Inflammatory macrophage (primary cell): ENCODE measurements around the gene C1QTNF12.

Experiments
- DNase-seq, 2 donors: peaks; one replicate each; pipeline ENCODE4 v3.0.0-alpha.2; 2020 to 2022
- total RNA-seq, 18 experiments: gene quantifications; one replicate each; lab custom pipeline; 2026; ENCODE audit warnings: mixed read lengths in 6 of 18, inconsistent platforms in 2 of 18; lab: John Stamatoyannopoulos, UW

Gene C1QTNF12, protein sequence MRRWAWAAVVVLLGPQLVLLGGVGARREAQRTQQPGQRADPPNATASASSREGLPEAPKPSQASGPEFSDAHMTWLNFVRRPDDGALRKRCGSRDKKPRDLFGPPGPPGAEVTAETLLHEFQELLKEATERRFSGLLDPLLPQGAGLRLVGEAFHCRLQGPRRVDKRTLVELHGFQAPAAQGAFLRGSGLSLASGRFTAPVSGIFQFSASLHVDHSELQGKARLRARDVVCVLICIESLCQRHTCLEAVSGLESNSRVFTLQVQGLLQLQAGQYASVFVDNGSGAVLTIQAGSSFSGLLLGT
- 0.04 to 0.40 (median 0.12) reads per million in 18 experiments for total RNA-seq

DNA sequence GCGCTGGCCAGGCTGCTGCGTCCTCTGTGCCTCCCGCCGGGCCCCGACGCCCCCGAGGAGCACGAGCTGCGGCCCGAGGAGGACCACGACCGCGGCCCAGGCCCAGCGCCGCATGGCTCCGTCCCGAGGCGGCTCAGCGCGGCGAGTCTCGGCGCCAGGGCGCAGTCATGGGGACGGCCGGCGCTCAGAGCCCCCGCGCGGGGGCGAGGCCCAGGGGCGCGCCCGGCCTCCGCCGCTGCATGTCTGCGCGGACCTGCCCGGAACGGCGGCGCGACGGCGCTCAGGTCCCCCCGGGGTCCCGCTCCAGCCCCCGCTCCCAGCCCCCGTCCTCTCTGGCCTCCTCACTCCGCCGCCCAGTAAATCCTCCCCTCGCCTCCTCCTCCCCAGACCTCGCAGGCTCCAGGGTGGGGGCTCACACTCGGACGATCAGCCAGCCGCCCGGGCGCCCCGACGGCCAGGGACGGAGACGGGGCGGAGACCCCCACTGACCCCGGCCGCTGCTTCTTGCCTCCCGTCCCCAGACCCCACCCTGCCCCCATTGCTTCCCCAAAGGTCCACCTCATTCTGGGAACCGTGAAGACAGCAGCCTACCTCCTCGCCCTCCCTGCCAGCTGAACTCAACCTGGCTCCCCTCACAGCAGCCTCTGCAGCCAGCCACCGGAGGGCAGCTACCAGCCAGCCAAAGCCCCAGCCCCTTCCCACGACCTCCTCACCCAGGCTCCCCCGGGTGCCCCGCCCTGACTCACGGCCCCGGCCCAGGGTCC is at the start of gene C1QTNF12:
Gene C1QTNF12 (minus strand): TSS at position 146 of the 764 bp plus-strand sequence. CDS start 32 bp downstream, at position 114.
- no peak for DNase-seq

DNA sequence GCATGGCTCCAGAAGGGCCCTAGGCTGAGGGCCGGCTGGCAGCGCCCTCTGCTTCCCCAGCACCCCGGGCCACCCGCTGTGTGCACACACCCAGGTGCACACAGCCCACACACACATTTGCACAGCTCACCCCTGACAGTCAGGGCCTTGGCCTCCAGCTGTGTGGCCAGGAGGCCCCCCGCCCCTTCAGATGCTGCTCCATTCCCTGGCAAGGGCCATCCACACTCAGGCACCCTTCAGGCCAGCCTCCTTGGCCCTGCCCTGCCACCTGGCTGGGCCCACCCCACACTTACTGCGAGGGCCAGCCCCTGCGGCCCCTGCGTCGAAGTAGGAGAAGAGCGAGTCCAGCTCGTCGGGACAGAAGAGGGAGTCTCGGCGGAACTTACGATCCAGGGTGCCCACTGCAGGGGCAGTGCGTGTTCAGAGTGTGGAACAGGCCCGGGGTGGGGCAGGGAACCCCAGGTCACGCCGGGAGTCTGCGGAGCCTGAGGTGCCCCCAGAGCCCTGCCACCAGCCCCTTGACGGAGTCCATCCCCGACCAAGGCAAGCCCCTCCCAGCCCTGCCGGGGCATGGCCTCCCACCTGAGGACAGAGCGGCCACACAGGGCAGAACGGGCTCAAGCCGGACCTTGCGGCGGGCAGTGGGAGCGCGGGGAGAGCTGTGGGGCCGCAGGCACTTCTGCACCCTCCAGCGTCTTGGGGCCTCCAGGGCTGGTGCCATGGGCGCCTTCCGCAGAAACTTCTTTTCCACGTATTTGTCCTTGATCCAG is 48.8 kb upstream of the C1QTNF12 start:
- DNase-seq, result no peak

DNA sequence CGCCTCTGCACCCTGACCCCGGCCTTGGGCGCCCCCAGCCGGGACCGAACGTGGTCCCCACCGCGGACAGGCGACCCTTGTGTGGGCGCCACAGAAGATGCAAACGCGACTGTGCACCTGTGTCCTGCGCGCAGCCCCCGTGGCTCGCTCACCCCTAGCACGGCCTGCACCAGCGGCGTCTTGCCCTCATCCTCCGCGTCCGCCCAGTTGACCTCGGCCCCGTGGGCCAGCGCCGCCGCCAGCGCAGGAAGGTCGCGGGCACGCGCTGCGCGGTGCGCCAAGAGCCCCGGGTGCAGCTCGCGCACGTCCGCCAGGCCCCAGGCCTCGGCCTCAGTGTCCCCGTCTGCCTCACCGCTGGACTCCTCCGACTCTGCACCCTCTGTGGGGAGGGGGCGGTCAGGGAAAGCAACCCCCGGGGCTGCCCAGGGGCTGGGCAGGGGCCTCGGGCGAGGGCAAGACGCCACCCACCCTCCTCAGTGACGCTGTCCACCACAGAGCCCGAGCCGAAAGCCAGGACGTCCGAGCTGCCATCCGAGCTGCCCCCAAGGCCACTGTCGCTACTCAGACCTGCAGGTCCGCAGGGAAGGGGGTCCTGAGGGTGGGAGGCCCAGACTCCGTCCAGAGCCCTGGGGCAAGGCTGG is 47.8 kb upstream of the C1QTNF12 start:
- DNase-seq, result no peak

DNA sequence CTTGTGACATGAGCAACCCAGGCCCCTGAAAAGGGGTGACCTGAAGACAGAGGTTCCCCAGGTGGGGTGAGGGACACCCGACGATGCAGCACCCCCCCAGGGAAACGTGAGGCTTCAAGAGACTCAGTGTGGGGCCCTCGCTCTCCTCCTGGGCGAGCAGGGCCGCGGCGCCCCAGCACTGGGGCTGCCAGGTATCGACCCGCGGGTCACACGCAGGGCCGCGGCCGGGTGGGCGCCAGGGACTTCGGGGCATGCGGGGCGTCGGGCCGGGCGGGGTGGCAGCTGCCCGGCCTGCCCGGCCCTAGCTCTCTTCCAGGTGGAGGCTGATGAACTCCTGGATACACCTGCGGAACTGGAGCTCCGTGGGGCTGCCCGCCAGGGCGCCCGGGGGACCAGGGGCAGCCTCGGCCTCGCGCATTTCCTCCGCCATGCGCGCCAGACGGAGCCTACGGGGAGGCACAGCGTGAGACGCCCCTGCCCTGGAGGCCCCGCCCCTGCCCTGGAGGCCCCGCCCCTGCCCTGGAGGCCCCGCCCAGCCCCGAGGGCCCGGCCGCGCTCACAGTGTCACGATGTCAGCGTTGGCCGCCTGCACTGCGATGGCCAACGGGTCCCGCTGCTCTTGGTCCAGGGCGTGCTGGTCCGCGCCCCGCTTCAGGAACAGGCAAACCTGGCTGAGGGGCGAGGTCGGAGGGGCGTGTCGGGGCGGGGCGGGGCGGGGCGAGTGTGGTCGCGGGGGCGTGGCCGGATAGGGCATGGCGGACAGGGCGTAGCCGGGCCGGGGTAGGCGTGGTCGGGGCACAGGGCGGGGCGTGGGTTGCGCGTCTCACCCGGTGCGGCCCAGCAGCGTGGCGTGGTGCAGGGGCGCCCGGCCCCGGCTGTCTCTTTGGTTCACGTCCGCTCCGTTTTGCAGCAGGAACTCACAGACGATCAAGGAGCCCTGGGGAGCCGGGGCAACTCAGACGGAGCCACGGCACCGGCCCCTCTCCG is 47.0 kb upstream of the C1QTNF12 start:
- DNase-seq, result no peak

DNA sequence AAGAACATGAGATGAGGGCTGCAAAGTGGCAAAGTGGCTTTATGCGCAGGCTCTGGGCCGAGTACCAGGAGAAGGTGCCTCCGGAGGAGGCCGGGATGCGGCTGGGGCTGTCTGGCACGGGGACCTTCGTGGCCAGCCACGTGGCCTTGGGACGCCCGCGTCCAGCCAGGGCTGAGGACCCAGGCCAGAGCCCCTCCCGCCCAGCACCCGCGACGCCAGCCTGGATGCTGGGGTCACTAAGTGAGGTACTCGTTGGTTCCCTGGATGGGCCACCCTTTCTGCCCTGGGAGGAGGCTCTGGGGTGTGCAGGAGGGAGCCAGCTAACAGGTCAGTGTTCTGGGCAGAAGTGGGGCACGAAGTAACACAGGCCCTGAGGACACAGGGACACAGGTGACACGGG is 46.3 kb upstream of the C1QTNF12 start:
- DNase-seq, result no peak

DNA sequence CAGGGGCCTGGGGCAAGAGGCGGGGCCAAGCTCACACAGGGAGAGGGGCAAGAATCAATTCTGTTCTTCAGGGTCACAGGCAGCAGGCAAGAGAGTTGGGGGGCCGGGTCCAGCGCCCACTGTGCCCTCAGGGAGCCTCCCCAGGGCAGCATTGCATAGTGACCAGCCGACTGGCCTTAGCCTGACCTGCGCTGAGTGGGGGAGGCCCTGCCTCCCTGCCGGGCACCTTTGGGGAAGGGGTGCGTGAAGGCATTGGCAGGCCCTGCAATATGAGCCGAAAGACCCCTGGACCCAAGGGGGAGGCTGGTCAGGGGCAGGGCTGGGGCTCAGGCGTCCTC is 45.9 kb upstream of the C1QTNF12 start:
- DNase-seq, result no peak

DNA sequence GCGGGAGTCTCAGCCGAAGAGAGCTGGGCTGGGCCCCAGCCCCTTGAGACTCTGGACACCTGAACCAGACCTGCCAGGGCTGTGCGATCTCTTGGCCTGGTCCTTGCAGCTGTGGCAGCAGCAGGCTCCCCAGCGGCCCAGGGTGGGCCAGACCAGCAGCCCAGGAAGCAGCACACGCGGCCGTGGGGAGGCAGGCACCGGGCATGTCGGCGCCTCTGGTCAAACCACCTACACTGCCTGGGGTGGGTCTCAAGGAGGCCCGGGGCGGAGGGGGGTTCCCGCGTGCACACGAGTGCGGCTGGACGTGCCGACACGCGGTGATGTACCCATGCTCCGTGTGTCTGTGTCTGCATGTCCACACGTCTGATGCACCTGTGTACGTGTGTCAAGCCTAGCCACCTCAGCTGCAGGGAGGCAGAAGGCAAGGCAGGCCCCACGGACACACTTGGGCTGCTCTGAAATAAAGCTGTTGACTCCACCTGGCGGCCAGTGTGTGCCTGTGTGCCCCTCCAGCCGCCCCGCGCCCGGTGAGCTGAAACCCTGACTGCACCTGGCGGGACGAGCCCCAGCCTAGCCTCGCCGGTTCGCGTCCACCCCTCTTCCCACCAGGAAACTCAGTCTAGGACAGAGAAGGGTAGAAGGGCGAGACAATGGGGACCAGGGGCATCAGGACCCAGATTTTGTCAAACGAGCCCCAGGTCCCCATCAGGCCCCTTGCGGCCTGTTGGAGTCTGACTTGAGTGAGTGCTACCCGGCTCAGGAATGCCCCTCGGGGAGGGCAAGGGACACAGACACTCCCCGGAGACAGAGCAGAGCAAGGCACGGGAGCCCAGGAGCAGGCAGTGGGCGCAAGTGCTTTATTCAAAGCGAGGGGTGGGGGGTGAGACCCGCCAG is 45.3 kb upstream of the C1QTNF12 start:
- DNase-seq, result peak; percentile 17 to 27

DNA sequence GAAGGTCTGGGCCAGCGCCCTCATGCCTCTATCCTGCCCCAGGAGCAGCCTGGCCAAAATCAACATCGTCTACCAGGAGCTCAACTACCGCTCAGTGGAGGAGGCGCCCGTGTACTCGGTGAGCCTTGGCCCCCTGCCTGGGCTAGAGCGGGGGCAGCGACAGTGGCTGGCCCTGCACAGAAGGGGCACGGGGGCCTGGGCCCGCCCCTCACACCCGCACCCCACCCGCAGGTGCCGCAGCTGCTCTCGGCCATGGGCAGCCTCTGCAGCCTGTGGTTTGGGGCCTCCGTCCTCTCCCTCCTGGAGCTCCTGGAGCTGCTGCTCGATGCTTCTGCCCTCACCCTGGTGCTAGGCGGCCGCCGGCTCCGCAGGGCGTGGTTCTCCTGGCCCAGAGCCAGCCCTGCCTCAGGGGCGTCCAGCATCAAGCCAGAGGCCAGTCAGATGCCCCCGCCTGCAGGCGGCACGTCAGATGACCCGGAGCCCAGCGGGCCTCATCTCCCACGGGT is 44.6 kb upstream of the C1QTNF12 start:
- no peak for DNase-seq

DNA sequence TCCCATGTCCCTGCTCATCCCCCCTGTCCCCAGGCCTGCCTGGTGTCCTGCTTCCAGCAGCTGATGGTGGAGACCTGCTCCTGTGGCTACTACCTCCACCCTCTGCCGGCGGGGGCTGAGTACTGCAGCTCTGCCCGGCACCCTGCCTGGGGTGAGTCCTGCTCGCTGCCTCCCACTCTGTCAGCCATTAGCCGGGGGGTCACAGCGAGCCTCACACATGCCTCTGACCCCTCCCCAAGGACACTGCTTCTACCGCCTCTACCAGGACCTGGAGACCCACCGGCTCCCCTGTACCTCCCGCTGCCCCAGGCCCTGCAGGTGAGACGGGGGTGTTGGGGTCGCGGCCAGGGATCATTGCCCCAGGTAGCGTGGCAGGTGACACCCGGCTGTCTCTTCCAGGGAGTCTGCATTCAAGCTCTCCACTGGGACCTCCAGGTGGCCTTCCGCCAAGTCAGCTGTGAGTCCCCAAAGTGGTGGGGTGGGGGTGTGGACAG is 43.8 kb upstream of the C1QTNF12 start:
- DNase-seq, result peak; percentile 50 to 65

DNA sequence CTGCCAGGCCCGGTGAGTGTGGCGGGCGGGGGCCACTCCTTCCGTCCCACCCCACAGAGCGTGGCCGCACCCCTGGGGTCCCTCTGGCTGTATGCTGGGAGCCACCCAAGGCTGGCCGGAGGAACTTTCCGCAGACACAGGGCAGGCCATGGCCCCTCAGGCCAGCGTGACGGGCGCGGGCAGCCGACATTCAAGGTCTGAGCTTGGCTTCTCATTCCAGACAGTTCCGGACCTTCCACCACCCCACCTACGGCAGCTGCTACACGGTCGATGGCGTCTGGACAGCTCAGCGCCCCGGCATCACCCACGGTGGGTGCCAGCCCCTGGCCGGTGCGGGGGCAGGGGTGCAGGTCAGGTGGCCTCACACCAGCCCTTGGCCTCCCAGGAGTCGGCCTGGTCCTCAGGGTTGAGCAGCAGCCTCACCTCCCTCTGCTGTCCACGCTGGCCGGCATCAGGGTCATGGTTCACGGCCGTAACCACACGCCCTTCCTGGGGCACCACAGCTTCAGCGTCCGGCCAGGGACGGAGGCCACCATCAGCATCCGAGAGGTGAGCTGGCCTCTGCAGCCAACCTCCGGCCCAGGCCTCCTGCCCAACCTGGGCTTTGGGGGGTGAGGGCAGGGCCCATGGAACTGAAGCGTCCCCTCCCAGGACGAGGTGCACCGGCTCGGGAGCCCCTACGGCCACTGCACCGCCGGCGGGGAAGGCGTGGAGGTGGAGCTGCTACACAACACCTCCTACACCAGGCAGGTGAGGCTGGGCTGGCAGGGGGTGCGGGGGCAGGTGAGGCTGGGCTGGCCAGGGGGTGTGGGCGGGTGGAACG is 41.0 kb upstream of the C1QTNF12 start:
- no peak for DNase-seq

DNA sequence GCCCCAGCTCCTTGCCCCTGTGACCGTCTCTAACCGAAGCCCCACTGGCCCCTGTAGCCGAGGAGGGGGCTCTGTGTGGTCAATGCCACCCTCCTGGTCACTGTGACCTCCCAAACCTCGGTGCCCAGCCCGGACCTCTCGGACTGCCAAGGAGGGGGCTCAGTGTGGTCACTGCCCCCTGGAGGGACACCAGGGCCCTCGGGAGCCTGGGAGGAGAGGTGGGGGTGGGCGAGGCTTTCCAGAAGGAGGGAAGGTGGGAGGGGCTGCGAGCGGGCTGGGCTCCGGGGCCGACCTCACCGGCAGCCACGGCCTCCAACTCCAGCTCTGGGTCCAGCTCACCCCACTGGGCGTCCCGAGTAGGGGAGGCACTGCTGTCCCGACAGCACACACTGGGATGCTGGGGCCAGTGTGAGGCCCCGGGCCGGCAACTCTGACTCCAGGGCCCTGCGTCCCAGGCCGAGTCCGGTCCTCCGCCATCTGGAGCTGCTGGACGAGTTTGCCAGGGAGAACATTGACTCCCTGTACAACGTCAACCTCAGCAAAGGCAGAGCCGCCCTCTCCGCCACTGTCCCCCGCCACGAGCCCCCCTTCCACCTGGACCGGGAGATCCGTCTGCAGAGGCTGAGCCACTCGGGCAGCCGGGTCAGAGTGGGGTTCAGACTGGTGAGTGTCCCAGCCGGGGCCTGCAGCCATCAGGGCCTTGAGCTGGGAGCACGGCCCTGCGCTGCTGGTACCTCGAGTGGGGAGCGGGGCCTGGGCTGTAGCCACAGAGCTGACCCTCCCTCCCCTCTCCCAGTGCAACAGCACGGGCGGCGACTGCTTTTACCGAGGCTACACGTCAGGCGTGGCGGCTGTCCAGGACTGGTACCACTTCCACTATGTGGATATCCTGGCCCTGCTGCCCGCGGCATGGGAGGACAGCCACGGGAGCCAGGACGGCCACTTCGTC is 40.1 kb upstream of the C1QTNF12 start:
- no peak for DNase-seq

DNA sequence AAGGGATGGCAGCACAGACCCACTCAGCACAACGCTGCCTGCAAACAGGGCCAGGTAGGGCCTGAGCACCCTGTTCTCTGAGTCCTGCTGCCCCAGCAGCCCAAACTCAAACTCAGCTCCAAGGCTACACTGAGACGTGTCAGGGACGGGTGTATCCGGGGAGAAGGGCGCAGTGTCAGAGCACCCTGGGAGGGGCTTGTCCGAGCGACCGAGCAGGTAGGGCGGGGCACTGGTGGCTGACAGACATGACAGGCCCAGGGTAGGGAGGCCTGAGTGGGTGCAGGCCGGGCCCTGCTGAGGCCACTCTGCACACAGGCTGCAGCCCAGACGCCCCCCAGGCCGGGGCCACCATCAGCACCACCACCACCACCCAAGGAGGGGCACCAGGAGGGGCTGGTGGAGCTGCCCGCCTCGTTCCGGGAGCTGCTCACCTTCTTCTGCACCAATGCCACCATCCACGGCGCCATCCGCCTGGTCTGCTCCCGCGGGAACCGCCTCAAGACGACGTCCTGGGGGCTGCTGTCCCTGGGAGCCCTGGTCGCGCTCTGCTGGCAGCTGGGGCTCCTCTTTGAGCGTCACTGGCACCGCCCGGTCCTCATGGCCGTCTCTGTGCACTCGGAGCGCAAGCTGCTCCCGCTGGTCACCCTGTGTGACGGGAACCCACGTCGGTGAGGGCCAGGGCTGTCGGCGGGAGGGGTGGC is 39.2 kb upstream of the C1QTNF12 start:
- no peak for DNase-seq

DNA sequence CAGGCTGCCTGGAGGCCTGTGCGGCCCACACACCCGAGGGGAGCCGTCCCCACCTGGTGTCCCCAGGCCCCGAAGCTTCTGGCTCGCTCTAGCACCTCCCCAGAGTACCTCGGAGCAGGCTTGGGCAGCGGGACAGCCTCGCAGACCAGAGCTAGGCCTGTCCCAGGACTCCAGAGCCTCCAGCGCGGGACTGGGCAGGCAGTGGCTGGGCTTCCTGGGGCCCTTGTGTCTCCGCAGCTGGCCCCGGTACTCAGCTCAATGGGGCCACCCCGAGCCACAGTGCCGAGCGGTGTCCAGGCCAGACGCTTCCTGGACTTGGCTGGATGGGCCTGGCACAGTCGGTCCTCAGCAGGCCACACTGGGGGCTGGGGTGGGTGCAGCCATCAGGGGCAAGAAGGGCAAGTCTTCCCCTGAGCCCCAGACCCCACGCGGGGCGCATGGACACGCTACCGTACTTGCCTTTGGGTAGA is 38.6 kb upstream of the C1QTNF12 start:
- DNase-seq, result no peak

DNA sequence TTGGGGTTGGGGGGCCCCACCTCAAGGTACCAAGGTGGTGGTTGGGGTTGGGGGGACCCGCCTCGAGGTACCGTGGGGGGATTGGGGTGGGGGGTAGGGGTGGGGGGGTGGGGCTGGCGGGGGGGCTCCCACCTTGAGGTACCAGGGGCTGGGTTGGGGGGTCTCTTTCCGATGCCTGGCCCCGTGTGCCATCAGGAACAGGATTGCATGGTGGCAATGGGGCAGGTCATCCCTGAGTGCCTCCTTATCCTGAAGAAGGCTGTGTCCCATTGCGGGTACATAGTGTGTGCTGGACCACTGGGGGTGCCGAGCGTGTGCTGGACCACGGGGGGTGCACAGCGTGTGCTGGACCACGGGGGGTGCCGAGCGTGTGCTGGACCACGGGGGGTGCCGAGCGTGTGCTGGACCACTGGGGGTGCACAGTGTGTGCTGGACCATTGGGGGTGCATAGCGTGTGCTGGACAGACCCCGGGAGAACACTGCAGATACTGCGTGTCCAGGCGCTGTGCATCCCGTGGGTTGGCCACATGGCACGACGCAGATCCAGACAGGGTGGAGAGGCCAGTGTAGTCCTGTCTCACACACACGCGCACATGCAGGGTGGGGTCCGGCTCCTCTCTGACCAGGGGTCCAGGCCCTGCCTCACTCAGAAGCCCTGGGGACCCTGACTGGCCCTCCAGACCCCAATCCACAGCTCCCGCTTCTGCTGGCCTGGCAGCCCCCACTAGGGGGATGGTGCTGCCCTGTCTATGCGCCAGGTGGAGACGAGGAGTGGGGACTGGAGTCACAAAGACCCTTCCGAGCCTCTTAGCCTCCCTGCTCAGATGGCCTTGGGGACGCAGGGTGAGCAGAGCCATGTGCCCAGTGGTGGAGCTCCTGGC is 37.9 kb upstream of the C1QTNF12 start:
- DNase-seq, result no peak

DNA sequence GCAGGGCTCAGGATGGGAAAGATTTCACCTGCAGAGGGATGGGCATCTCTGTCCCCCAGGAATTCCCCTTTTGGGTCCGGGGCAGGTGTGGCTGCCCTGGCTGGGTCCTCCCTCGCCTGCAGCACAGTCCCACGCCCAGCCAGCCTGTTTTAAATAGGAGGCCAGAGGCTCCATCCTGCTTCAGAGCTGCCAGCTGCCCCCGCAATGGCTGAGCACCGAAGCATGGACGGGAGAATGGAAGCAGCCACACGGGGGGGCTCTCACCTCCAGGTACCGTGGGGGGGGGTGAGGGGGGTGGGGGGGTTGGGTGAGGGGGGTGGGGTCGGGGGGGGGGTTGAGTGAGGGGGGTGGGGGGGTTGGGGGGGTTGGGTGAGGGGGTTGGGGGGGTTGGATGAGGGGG is 37.3 kb upstream of the C1QTNF12 start:
- no peak for DNase-seq

DNA sequence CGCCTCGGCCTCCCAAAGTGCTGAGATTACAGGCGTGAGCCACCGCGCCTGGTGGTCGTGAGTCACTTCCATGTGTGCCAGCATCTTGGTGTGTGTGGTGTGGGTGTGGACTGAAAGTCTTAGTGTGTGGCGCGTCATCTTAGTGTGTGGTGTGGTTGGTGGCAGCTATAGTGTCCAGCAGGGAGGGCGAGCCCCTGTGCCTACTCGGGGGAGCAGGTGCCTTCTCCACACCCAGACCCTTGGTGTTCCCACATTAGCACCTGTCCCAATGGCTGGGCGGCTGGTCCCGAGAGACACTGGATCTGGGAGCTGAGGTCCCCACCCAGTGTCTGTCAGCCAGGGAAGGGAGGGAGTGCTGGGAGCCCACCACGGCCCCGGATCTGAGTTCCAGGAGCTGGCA is 36.5 kb upstream of the C1QTNF12 start:
- peak; percentile 9 to 44 for DNase-seq
